ENCODE measurements around the gene ZC2HC1B. TPM values are rescaled to one million over a fixed set of nuclear protein-coding genes. Genes with fewer than 3 reads are reported as not detected.

ZC2HC1B gene
- total and polyA plus RNA-seq, 9 of the 15 experiments (the other 6 are each of a cell fraction or from before 2014, with no cell fraction given) = not detected

GRCh38 chr6:143941852-143942627 is 77.8 kb downstream of the ZC2HC1B start (continued):
- no peak for TF ChIP-seq ZNF586 (CRISPR knock-in tag; conservative IDR thresholded peaks at IDR 0.05)
- TF ChIP-seq, protein P1, sequence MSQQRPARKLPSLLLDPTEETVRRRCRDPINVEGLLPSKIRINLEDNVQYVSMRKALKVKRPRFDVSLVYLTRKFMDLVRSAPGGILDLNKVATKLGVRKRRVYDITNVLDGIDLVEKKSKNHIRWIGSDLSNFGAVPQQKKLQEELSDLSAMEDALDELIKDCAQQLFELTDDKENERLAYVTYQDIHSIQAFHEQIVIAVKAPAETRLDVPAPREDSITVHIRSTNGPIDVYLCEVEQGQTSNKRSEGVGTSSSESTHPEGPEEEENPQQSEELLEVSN (IDR thresholded peaks at IDR 0.05; ENCODE audit: borderline replicate concordance in 1 of 2, extremely low read depth in 1 of 2, insufficient read depth in 1 of 2, insufficient read length in 1 of 2, low read depth in 1 of 2, low read length in 1 of 2, poor library complexity in 1 of 2, severe bottlenecking in 1 of 2) = no peak
- TF ChIP-seq ZNF445 (CRISPR knock-in tag; IDR thresholded peaks at IDR 0.05; ENCODE audit: low read depth) = no peak
- TF ChIP-seq NRF1 (conservative IDR thresholded peaks at IDR 0.05 in 1 of 2, IDR thresholded peaks at IDR 0.05 in 1 of 2) = no peak
- TF ChIP-seq HDAC8 (tag; IDR thresholded peaks at IDR 0.05) = no peak
- TF ChIP-seq SREBF2 (CRISPR knock-in tag; IDR thresholded peaks at IDR 0.05) = no peak
- TF ChIP-seq SP2 (IDR thresholded peaks at IDR 0.05; ENCODE audit: extremely low read depth, low read depth, low read length, poor library complexity, severe bottlenecking) = no peak
- no peak for TF ChIP-seq ZNF143 (CRISPR knock-in tag; IDR thresholded peaks at IDR 0.05)
- no peak for TF ChIP-seq TSC22D4 (tag; IDR thresholded peaks at IDR 0.05)
- peak; percentile 76 to 90 for TF ChIP-seq RAD21 (CRISPR knock-in tag; conservative IDR thresholded peaks at IDR 0.05 in 1 of 2, IDR thresholded peaks at IDR 0.05 in 1 of 2)
- TF ChIP-seq MTF1 (CRISPR knock-in tag; IDR thresholded peaks at IDR 0.05; ENCODE audit: borderline replicate concordance) = no peak
- TF ChIP-seq LEF1 (IDR thresholded peaks at IDR 0.05) = no peak
- no peak for TF ChIP-seq TCF7 (IDR thresholded peaks at IDR 0.05; ENCODE audit: borderline replicate concordance)
- no peak for TF ChIP-seq MEF2A (IDR thresholded peaks at IDR 0.05; ENCODE audit: control insufficient read depth, low read depth, low read length)
- no peak for TF ChIP-seq PHB2 (IDR thresholded peaks at IDR 0.05; ENCODE audit: low read depth)
- TF ChIP-seq CREM (IDR thresholded peaks at IDR 0.05; ENCODE audit: low read depth) = peak; percentile 34
- TF ChIP-seq, protein P2, sequence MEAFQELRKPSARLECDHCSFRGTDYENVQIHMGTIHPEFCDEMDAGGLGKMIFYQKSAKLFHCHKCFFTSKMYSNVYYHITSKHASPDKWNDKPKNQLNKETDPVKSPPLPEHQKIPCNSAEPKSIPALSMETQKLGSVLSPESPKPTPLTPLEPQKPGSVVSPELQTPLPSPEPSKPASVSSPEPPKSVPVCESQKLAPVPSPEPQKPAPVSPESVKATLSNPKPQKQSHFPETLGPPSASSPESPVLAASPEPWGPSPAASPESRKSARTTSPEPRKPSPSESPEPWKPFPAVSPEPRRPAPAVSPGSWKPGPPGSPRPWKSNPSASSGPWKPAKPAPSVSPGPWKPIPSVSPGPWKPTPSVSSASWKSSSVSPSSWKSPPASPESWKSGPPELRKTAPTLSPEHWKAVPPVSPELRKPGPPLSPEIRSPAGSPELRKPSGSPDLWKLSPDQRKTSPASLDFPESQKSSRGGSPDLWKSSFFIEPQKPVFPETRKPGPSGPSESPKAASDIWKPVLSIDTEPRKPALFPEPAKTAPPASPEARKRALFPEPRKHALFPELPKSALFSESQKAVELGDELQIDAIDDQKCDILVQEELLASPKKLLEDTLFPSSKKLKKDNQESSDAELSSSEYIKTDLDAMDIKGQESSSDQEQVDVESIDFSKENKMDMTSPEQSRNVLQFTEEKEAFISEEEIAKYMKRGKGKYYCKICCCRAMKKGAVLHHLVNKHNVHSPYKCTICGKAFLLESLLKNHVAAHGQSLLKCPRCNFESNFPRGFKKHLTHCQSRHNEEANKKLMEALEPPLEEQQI (IDR thresholded peaks at IDR 0.05) = no peak
- TF ChIP-seq, protein P3, sequence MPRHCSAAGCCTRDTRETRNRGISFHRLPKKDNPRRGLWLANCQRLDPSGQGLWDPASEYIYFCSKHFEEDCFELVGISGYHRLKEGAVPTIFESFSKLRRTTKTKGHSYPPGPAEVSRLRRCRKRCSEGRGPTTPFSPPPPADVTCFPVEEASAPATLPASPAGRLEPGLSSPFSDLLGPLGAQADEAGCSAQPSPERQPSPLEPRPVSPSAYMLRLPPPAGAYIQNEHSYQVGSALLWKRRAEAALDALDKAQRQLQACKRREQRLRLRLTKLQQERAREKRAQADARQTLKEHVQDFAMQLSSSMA (CRISPR knock-in tag; IDR thresholded peaks at IDR 0.05) = no peak
- TF ChIP-seq ZNF668 (CRISPR knock-in tag; IDR thresholded peaks at IDR 0.05) = no peak
- TF ChIP-seq CEBPG (CRISPR knock-in tag; IDR thresholded peaks at IDR 0.05) = no peak
- TF ChIP-seq CEBPG (tag; conservative IDR thresholded peaks at IDR 0.05 in 1 of 2, IDR thresholded peaks at IDR 0.05 in 1 of 2) = no peak
- TF ChIP-seq FUS (optimal IDR thresholded peaks at IDR 0.05; ENCODE audit: low read depth, low read length) = no peak
- TF ChIP-seq KDM5B (IDR thresholded peaks at IDR 0.05; ENCODE audit: insufficient replicate concordance, low read depth, low read length) = no peak
- TF ChIP-seq BHLHE40 (IDR thresholded peaks at IDR 0.05; ENCODE audit: low read length) = no peak
- no peak for TF ChIP-seq NFE2 (IDR thresholded peaks at IDR 0.05; ENCODE audit: low read depth)
- no peak for TF ChIP-seq ATF7 (IDR thresholded peaks at IDR 0.05)

Data from K562 (cell line).